Activated CD4-positive, alpha-beta memory T cell treated with anti-CD3 and anti-CD28 coated beads, Interleukin-2, amount 10 ng/mL, durations not matched to agents 7 days and 5 days (primary cell): ENCODE measurements around the gene CRACDL. TPM values are rescaled to one million over a fixed set of nuclear protein-coding genes. Genes with fewer than 3 reads are reported as not detected.

Experiments
- CTCF ChIA-PET: fragments of 350-600 bp; sonication (Branson Sonifier 250); formaldehyde crosslinking; loops from one replicate; lab custom pipeline; 2021; ENCODE audit warnings: antibody characterized with exemption, inconsistent platforms; lab: Charles Lee
- POLR2A ChIA-PET: fragments of 350-600 bp; sonication (Branson Sonifier 250); formaldehyde crosslinking; loops from one replicate; lab custom pipeline; 2021; ENCODE audit warnings: antibody characterized with exemption; lab: Charles Lee
- DNase-seq: peaks from one replicate; pipeline ENCODE4 v3.0.0-alpha.2; 2020
- H3K27ac Mint-ChIP-seq: one replicate; pipeline ENCODE4 v1.8.0; 2021; ENCODE audit warnings: mild to moderate bottlenecking, mixed read lengths
- H3K27me3 Mint-ChIP-seq: one replicate; pipeline ENCODE4 v1.8.0; 2021; ENCODE audit warnings: mixed read lengths
- H3K36me3 Mint-ChIP-seq: one replicate; pipeline ENCODE4 v1.8.0; 2021; ENCODE audit warnings: low read depth, mixed read lengths
- H3K4me1 Mint-ChIP-seq: one replicate; pipeline ENCODE4 v1.8.0; 2021; ENCODE audit warnings: mixed read lengths
- H3K4me3 Mint-ChIP-seq: one replicate; pipeline ENCODE4 v1.8.0; 2021; ENCODE audit warnings: mild to moderate bottlenecking, mixed read lengths
- H3K9me3 Mint-ChIP-seq: one replicate; pipeline ENCODE4 v1.8.0; 2021; ENCODE audit warnings: mixed read lengths
- total RNA-seq, 2 experiments: library from RNA; stranded (reverse); gene quantifications; one replicate each; pipeline ENCODE4 v1.2.3, GENCODE V29; 2021

The CRACDL gene
- total RNA-seq, 2 experiments from 2014 or later = 0.18 to 0.20 TPM

DNA sequence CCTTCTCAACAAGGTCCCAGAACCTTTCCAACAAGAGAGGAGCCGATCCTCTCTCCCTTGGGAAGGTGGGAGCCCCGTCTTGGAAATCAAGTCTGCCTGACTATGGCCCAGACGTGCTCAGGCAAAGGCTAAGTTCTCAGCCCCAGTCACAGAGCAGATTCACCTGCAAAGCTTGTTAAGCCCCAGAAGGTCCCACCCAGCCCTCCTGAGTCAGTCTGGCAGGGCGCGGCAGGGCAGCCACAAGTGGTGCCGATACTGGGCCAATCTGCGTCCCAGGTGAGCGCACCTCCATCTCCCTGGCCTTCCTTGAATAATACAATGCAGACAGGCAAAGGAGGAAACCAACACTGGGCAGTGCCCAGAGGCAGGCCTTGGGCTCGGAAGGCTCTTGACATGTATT, 15.0 kb downstream of the CRACDL start:
- Mint-ChIP-seq H3K9me3 (peaks cover 7% of the 10 kb centered on the region), H3K4me3 (no peak overlapping the region), H3K27me3 (peaks cover 36% of the 10 kb centered on the region), H3K27ac (no peak overlapping the region), H3K4me1 (no peaks in the 10 kb centered on the region), H3K36me3 (no peaks in the 10 kb centered on the region)
- ChIA-PET POLR2A (no interaction called here), CTCF (no interaction called here)
- no peak for DNase-seq

DNA sequence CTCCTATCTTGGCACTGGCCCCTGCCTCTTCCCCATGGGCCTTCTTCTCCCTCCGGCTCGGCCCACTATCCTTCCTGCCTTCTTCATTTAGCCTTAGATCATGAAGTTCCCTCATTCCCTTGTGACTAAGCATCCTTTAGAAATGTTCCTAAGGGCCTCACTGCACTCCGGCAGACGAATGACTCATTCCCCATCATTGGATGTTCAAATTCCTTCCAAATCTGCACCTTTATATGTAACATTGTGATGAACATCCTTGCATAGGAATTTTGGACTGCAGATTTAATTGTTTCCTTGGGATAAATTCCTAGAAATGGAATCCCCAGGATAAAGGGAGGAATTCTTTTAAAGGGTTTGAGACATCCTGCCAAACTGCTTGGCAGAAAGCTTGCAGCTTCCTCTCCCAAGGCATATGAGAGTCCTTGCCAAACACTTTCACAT, 19.0 kb downstream of the CRACDL start:
- CTCF ChIA-PET = no interaction called here

DNA sequence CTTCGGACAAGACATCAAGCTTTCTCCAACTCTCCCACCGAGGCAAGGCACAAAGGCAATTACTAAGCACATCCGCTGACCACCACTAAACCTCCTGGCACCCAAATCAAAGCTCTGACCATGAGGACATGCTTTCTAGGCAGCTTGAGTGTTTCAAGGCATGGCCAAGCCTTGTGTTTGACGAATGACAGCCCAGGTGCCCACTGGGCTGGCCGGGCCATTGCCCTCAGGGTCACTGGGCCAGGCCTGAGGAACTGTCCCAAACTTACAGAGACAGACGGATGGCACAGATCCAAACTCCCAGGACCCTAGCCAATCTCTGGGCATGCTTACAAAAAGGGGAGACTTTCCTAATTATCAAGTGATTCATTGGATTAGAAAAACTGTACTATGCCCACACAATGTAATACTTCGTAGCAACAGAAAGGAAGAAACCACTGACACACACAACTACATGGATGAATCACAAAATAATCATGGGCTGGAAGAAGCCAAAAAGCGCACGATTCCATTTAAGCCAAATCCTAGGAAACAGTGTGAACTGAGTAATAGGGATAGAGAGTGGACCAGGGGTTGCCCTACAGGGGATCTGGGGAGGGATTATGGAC, 20.2 kb downstream of the CRACDL start:
- H3K27ac Mint-ChIP-seq = no peak overlapping the region
- H3K9me3 Mint-ChIP-seq = no peaks in the 10 kb centered on the region
- peaks cover 13% of the 10 kb centered on the region for H3K4me1 Mint-ChIP-seq
- POLR2A ChIA-PET = no interaction called here
- no peaks in the 10 kb centered on the region for H3K36me3 Mint-ChIP-seq
- CTCF ChIA-PET = no interaction called here
- no peak overlapping the region for H3K4me3 Mint-ChIP-seq
- no peak for DNase-seq
- H3K27me3 Mint-ChIP-seq = peaks cover 59% of the 10 kb centered on the region

More for the DNA sequence above, 19.0 kb downstream of the CRACDL start:
- Mint-ChIP-seq H3K4me1 (peaks cover 3% of the 10 kb centered on the region), H3K36me3 (no peaks in the 10 kb centered on the region), H3K27ac (no peak overlapping the region), H3K9me3 (no peaks in the 10 kb centered on the region), H3K27me3 (peaks cover 59% of the 10 kb centered on the region), H3K4me3 (no peak overlapping the region)
- POLR2A ChIA-PET = no interaction called here
- DNase-seq = no peak

DNA sequence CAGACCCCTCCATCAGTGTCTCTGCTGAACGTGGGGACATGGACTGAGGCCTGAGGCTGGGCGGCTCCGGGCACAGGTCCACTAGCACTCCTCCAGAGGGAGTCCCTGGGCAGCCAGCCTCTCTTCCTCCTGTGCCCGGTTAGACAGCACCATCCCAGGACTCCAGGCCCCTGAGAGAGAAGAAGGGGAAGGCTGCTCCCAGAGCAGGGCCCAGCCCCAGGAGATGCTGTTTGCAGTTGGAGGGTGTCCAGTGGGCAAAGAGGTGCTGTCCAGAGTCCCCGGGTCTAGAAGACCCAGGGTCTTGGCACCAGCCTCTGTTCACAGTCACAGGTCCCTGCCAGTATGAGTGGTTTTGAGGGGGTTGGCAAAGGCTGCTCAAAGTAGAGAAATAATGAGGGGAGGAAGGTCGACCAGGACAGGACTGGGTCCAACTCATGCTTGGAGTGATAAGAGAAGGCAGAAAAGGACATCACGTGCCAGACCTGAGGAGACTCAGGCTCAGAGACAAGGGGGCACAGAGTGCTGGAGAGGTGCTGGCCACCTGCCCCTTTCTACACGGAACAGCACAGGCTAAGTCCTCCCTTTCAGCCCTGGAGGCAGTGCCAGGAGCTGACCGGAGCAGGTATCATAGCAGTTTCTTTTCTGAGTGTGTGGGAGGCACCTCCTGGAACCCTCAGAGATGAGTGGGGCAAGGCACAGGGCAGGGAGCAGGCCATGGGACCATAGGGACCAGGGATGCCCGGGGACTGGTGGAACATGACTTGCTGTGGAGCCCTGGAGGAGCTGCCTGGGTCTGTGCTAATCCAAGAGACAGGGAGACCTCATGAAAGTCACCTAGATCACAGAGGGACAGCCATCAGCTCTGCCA, 21.1 kb downstream of the CRACDL start:
- Mint-ChIP-seq H3K27me3 (peaks cover 51% of the 10 kb centered on the region), H3K27ac (no peak overlapping the region), H3K4me3 (no peak overlapping the region), H3K36me3 (no peaks in the 10 kb centered on the region), H3K9me3 (no peaks in the 10 kb centered on the region), H3K4me1 (peaks cover 17% of the 10 kb centered on the region)
- no peak for DNase-seq
- CTCF ChIA-PET = no interaction called here
- POLR2A ChIA-PET = no interaction called here

DNA sequence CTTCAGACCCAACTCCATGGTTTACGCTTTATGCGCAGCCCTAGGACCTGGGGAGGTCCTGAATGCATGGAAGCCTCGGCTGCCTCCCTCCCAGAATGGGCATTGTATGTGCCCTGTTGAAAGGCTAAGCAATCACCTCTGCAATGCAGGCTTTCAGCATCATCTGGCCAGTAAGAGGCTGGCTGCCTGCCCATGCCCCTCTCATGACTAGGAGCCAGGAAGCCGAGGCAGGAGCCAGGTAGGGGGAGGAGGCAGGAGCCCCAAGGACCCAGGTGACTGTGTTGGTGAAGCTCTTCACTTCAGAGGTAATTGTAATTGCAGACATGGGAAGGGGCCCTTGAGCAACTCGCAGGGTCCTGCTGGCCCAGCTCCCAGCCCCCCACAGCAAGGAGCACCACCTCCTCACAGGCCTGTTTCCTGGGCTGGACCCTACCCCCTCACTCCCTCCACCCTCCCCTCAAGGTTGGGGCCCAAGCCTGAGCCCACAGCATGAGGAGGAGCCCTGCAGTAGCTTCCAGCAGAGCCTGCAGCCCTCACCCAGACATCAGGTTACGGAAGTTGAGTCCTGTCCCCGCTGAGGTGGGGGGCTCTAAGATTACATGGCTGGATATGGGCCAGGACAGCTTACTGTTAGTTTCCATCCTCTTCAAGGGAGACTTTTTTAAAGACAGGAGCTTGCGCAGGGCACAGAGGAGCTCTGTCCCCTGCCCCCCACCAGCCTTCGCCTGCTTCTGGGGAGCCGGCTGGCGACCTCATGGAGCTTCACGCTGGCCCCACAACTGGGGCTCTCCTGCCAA, 21.9 kb downstream of the CRACDL start:
- ChIA-PET POLR2A (interaction anchor here (0.6 kb wide), 1 partner anchor 258 kb away, joined by 3 read pairs; no protein-coding TSS in a partner anchor), CTCF (no interaction called here)
- H3K27me3 Mint-ChIP-seq = peaks cover 56% of the 10 kb centered on the region
- H3K9me3 Mint-ChIP-seq = no peaks in the 10 kb centered on the region
- H3K4me1 Mint-ChIP-seq = peaks cover 25% of the 10 kb centered on the region
- H3K27ac Mint-ChIP-seq = no peak overlapping the region
- no peak overlapping the region for H3K4me3 Mint-ChIP-seq
- DNase-seq = no peak
- no peaks in the 10 kb centered on the region for H3K36me3 Mint-ChIP-seq

DNA sequence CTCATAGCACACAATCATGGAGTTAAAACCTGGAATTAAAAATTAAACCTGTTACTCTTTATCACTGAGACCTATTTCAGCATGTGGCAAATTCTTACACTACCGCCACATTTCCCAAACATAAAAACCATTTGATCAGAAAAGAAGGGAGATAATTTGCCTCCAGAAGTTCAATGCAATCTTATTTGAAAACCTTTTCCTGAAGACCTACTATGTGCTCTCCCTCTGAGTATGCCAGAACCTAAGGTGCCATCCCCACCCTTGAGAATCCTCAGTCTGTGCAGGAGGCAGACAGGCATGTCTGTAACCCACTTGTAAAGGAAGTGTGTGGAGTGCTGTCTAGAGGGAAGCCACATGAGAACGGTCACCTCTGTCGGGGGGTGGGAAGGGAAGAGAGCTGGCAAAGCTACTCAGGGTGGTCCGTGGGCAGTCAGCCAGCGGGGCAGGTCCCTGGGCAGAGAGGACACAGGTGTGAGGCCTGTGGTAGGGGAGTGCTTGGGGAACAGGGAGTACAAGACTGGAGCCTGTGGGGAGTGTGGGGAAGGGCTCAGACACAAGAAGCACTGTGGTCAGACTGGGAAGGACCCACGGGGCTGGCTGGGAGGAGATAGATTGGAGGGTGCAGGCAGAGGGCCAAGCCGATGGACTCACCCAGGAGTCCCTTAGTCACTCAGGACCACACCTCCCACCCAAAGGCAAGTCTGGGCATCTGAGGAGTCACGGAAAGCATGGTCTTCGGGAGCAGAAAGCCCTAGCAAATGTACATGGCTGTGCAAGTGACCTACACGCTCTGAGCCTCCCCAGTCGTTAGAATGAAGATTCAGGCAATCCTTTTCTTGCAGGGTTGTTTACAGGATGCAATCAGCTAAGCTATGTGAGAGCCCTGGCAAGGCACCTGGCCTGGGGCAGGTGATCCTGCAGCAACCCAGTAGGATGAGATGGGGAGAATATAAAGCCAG, 22.8 kb downstream of the CRACDL start:
- Mint-ChIP-seq H3K36me3 (no peaks in the 10 kb centered on the region), H3K27me3 (peaks cover 57% of the 10 kb centered on the region), H3K4me1 (peaks cover 32% of the 10 kb centered on the region), H3K4me3 (no peak overlapping the region), H3K27ac (no peak overlapping the region), H3K9me3 (no peaks in the 10 kb centered on the region)
- DNase-seq = no peak
- CTCF ChIA-PET = no interaction called here
- POLR2A ChIA-PET = interaction anchor here (0.6 kb wide), 1 partner anchor 257 kb away, joined by 3 read pairs; no protein-coding TSS in a partner anchor

DNA sequence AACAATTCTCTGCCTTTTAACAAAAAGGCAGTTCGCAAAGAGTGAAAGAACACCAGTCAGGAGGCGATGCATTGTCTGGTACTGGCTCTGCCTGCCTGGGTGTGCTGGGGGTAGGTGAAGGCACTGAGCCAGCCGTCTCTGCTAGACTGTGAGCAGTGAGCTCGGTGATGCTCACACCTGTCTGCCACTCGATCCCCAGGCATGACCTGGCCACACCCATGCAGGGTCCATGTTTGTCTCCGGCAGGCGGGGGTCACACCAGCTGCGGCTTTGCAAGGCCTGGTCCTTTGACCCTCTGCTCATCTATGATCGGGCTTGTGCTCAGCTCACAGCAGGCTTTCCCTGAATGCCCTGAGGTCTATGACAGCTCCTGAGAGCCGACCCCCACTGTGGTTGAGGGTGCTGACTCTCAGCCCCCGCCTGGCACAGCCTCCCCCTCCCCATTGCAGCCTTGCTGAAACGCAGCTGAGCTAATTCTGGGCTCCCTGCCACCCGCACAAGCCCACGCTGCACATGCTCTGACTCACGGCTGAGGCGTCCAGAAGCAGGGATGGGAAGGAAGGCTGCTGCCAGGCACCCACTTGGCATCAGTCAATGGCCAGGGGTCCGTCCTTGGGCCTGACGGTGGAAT, 23.7 kb downstream of the CRACDL start:
- H3K36me3 Mint-ChIP-seq = no peaks in the 10 kb centered on the region
- H3K4me1 Mint-ChIP-seq = peaks cover 32% of the 10 kb centered on the region
- ChIA-PET CTCF (no interaction called here), POLR2A (interaction anchor here (1.0 kb wide), 1 partner anchor 12 kb away, joined by 3 read pairs; no protein-coding TSS in a partner anchor)
- no peak overlapping the region for H3K4me3 Mint-ChIP-seq
- DNase-seq = peak; percentile 14
- H3K9me3 Mint-ChIP-seq = no peaks in the 10 kb centered on the region
- peaks cover 57% of the 10 kb centered on the region for H3K27me3 Mint-ChIP-seq
- no peak overlapping the region for H3K27ac Mint-ChIP-seq

DNA sequence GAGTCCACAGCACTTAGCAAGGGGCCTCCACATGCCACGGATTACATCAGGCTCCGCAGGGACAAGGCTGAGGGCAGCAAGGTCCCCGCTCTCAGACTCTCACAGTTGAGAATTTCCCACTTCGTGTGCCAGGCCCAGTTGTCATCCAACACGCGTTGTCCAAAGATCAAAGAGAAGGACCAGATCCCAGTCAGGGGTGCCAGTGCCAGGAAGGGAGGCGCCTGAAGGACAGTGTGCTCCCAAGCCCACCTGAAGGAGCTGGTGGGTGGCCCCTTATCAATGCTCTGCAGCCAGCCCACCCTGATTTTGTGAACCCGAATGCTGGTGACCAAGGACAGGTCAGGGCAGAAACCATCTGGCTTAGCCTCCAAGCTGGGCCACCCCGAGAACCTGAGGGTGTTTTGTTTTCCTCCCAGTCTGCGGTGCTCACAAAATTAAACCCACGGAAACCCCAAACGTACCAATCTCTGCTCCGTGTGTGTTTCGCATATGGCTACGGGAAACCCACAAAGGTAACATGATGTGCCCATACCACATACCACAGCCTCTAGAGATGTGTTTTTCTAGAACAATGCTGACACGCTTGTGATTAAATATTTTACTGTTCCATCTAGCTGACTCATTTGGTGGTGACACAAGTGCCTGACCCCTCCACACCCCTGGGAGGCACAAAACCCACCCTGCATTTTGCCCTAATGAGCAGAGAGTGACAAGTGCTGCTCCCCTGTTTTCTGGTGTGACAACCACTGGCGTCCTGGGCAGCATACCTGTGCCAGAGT, 24.5 kb downstream of the CRACDL start:
- peak; percentile 50 for DNase-seq
- Mint-ChIP-seq H3K36me3 (no peaks in the 10 kb centered on the region), H3K4me3 (no peak overlapping the region), H3K4me1 (peaks cover 32% of the 10 kb centered on the region), H3K27me3 (peaks cover 54% of the 10 kb centered on the region), H3K9me3 (no peaks in the 10 kb centered on the region), H3K27ac (no peak overlapping the region)
- ChIA-PET CTCF (no interaction called here), POLR2A (interaction anchor here (1.0 kb wide), 1 partner anchor 13 kb away, joined by 3 read pairs; no protein-coding TSS in a partner anchor)

DNA sequence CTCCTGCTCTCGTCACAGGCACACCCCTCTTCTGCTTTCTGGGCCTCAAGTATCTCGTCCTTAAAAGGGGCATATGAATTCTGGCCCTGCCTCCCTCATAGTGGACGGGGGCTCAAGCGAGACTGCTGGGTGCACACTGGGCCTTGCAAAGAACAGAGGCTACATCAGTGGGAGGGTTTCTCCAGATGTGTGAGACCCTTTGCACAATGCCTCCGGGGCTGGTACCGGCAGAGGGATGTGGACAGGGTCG, 25.0 kb downstream of the CRACDL start:
- CTCF ChIA-PET = no interaction called here
- Mint-ChIP-seq H3K9me3 (no peaks in the 10 kb centered on the region), H3K4me3 (no peak overlapping the region), H3K27ac (no peak overlapping the region), H3K27me3 (peaks cover 52% of the 10 kb centered on the region), H3K4me1 (peaks cover 32% of the 10 kb centered on the region), H3K36me3 (no peaks in the 10 kb centered on the region)
- DNase-seq = peak; percentile 14
- POLR2A ChIA-PET = no interaction called here

DNA sequence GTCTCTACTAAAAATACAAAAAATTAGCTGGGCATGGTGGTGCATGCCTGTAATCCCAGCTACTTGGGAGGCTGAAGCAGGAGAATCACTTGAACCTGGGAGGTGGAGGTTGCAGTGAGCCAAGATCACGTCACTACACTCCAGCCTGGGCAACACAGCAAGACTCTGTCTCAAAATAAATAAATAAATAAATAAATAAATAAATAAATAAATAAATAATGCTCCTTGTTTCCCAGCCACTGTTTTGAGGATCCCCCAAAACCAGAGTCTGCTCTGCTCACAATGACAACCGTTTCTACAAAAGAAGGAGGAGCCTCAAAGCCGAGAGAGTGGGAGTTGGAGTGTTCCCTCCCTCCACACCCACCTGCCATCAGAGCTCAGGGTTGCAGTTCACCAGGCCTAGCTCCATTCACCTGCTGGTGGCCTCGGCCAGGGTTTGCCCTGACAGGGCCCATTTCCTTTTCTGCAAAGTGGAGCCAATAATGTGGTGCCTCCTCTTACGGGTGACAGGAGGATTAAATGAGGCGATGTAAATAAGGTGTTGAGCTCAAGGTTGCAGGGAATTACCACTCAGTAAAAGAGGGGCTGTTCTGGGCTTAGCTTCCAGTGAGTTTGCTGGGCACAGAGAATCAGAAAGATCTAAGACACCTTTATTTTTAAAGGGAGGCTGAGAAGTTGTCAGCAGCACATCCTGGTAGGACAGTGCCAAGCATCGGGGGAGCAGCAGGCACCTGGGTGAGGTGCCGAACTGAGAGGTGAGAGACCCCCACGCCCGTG, 25.5 kb downstream of the CRACDL start:
- no peaks in the 10 kb centered on the region for H3K9me3 Mint-ChIP-seq
- ChIA-PET POLR2A (no interaction called here), CTCF (no interaction called here)
- no peaks in the 10 kb centered on the region for H3K36me3 Mint-ChIP-seq
- no peak overlapping the region for H3K4me3 Mint-ChIP-seq
- H3K27me3 Mint-ChIP-seq = peaks cover 48% of the 10 kb centered on the region
- H3K27ac Mint-ChIP-seq = no peak overlapping the region
- DNase-seq = peak; percentile 5
- peaks cover 32% of the 10 kb centered on the region for H3K4me1 Mint-ChIP-seq
